Skeletal muscle satellite cell (primary cell): ENCODE data around the gene CDK14.

Experiments used
- H3K27me3 ChIP-seq: 2 replicates; pipeline ENCODE4 v1.7.0; 2013; ENCODE audit warnings: low read length; ENCODE audit not compliant: control insufficient read depth, insufficient read depth
- H3K36me3 ChIP-seq: 2 replicates; pipeline ENCODE4 v1.7.0; 2013; ENCODE audit warnings: mild to moderate bottlenecking, control low read depth, low read length; ENCODE audit not compliant: insufficient read depth
- H3K4me1 ChIP-seq: 2 replicates; pipeline ENCODE4 v1.7.0; 2013; ENCODE audit warnings: low read length; ENCODE audit not compliant: control insufficient read depth, insufficient read depth
- H3K4me2 ChIP-seq: 2 replicates; pipeline ENCODE4 v1.7.0; 2013; ENCODE audit warnings: mild to moderate bottlenecking, low read length
- H3K4me3 ChIP-seq: 2 replicates; pipeline ENCODE4 v1.7.0; 2013; ENCODE audit warnings: low read length
- H3K9ac ChIP-seq: 2 replicates; pipeline ENCODE4 v1.7.0; 2013; ENCODE audit warnings: mild to moderate bottlenecking, low read depth, low read length, moderate library complexity
- H3K9me3 ChIP-seq: replicated peaks from 2 replicates; pipeline ENCODE4 v1.7.0; 2013; ENCODE audit warnings: mild to moderate bottlenecking, control low read depth, low read length

CDK14 gene

DNA sequence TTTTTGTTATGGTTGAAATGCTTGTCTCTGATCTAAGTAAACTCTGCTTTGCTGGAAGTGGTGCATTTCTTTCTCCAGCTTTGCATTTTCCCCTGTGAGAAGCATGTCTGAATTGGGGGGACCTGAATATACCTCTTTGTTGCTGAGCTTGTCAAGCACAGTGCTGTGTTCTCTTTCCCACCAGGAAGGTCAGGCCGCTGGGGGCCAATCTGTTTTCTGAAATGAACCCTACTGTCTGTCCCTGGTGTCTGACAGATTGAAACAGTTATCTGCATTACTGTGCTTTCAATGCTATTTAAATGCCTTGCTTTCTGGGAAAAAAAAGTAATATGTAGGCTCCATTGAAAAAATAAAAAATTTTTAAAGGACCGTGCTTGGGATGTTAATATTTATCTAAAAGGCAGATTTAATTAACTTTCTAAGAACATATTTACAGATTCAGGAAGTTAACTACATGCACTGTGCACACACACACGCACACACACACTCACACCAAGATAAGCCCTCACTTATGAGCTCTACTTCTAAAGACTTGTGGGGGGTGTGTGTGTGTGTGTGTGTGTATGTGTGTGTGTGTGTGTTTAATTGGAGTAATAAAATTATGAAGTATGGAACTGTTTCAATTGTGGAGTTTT lies 541.1 kb downstream of the CDK14 start:
- no peaks in the 10 kb centered on the region for H3K27me3 ChIP-seq
- no peak overlapping the region for H3K4me2 ChIP-seq
- no peaks in the 10 kb centered on the region for H3K4me1 ChIP-seq

DNA sequence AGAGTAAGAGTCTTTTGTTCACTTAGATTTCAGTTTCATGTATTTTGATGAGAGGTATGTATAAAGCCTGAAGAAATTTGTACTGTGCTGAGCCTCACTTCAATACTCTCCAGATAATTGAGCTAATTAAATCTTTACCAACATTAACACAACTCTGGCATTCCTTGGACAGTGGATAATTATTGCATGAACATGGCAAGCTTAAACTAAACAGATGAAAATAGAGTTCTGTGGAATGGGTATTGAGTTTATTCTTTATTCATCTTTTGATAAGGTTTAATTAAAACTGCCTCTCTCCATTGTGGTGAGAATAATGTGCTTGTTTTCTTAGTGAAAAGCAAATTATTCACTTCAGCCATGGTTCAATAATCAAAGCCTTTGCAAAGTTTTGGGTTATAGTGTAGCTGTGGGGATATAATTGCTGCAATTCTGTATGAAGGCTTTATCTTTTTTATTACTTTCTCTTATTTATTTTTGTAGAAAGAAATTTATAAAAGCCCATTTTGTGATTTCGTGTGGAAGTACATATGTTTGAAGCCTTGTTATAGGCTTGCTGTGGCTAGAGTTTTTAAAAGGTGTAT lies 541.8 kb downstream of the CDK14 start:
- H3K27me3 ChIP-seq = no peaks in the 10 kb centered on the region
- no peak overlapping the region for H3K4me2 ChIP-seq
- peaks cover 4% of the 10 kb centered on the region for H3K4me1 ChIP-seq
- no peaks in the 10 kb centered on the region for H3K9me3 ChIP-seq
- H3K36me3 ChIP-seq = no peaks in the 10 kb centered on the region
- no peak overlapping the region for H3K4me3 ChIP-seq
- H3K9ac ChIP-seq = no peak overlapping the region

More for the DNA sequence above, 541.1 kb downstream of the CDK14 start:
- H3K9me3 ChIP-seq = no peaks in the 10 kb centered on the region
- H3K36me3 ChIP-seq = no peaks in the 10 kb centered on the region
- no peak overlapping the region for H3K9ac ChIP-seq
- H3K4me3 ChIP-seq = no peak overlapping the region

DNA sequence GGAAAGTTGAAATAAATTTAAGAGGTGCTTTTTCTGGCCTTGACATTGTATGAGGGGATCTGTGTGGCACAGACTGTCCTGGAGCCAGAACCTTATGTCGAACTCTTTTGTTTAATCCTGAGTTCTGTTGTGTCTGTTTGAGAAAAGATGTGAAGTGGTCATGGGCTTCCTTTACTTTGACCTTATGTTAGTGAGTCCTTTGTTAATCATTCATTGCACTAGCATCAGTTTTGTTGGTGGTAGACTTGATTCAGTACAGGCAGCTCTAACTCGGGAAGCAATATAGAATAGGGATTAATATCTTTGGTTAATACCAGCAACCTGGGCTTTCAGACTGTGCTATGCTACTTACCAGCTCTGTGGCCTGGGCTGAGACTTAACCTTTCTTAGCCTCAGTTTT lies 544.2 kb downstream of the CDK14 start:
- H3K4me1 ChIP-seq = peaks cover 5% of the 10 kb centered on the region
- no peak overlapping the region for H3K4me3 ChIP-seq
- H3K9me3 ChIP-seq = no peaks in the 10 kb centered on the region
- H3K36me3 ChIP-seq = no peaks in the 10 kb centered on the region
- H3K4me2 ChIP-seq = no peak overlapping the region
- H3K27me3 ChIP-seq = no peaks in the 10 kb centered on the region
- no peak overlapping the region for H3K9ac ChIP-seq

DNA sequence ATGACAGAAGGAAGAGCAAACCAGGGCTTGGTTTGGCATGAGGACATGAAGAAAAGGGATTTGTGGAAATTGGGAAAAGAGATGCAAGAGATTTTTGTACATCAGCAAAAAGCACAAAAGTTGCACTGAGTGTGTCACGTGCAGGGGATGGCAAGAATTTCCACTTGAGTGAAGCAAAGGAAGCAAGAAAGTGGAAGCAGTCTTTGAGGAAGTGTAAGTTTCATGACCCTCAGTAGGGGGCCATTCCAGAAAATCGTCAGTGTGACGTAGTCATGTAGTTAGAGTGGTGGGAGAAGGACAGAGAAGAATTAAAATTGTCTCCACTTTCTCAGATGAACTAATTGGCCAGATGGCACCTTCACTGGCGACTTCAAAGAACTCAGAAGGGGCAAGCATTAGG lies 544.9 kb downstream of the CDK14 start:
- Histone ChIP-seq H3K9ac (no peak overlapping the region), H3K36me3 (no peaks in the 10 kb centered on the region), H3K9me3 (no peaks in the 10 kb centered on the region), H3K27me3 (no peaks in the 10 kb centered on the region), H3K4me2 (no peak overlapping the region), H3K4me3 (no peak overlapping the region), H3K4me1 (peaks cover 5% of the 10 kb centered on the region)

DNA sequence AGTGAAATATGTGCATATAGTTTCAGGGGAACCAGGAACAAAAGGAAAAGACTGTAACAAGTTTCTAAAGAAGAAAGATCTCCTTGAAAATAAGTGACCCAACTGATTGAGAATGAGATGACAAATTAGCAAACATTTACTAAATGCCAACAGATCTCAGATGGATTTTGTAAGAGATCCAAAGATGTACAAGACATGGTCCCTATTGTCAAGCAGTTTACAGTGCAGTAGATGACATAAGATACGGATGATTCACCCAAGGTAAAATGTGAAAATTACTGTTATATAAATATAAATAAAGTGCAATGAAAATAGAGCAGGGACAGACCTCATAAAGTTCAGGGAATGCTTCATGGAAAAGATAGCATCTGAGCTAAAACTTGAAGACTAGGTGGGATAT lies 546.6 kb downstream of the CDK14 start:
- H3K4me3 ChIP-seq = no peak overlapping the region
- H3K4me1 ChIP-seq = peaks cover 5% of the 10 kb centered on the region
- H3K9ac ChIP-seq = no peak overlapping the region
- H3K4me2 ChIP-seq = no peak overlapping the region
- H3K9me3 ChIP-seq = no peaks in the 10 kb centered on the region
- no peaks in the 10 kb centered on the region for H3K36me3 ChIP-seq
- no peaks in the 10 kb centered on the region for H3K27me3 ChIP-seq

DNA sequence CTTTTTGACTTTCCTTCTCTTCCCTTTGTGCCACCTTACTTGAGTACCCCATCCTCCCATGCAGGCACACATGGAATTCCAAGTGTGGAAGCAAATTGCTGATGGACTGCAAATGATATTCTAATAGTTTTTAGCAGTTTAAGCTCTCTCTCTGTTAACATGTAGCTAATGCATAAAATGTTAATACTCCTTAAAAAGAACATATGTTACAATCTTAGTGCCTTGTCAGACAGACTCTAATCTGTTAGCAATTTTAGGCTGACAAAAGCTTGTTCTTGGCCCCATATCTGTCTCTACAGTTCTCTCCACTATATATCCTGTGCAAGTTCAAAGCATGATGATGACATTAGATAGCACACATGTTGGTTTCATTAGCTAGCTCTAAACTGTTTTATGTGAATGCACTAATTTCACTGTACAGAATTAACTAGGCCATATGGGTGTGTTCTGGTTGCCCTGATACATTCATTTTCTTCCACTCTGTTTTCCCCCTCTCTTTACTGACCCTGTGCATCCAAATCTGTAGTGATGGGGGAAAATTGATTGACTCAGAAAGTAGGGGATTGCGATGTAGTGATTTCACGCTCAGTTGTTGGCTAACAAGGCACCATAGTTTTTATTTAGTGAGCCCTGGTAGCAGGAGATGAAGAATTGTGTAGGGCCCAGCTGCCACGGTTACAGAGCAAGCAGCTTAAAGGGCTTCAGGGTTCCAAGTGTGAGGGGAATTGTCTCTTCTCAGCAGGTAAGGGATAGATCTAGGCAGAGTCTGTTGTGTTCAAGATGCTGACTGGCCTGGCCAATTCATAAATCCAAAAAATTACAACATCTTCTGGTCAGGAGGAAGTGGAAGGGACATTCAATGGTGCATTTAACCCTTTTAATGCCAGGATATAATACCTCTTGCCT lies 553.5 kb downstream of the CDK14 start:
- no peaks in the 10 kb centered on the region for H3K27me3 ChIP-seq
- no peaks in the 10 kb centered on the region for H3K4me1 ChIP-seq
- H3K9ac ChIP-seq = no peak overlapping the region

DNA sequence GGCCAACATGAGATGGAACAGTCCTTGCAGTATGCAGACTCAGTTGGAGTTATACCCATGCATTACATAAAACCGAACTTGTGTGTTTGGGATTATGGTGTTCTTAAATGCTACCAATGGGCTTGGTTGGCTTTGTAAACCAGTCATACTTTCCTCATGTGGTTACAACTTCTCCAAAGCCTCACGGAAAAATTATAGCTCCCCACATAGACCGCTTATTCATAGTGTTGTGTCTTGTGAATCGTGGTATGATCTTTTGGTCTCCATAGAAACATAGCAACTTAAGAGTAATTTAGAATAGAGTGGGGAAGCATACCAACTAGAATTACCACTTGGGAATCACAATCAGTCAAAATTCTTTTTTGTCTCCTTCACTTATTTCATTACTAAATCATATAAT lies 555.8 kb downstream of the CDK14 start:
- no peaks in the 10 kb centered on the region for H3K27me3 ChIP-seq
- H3K4me2 ChIP-seq = no peak overlapping the region
- H3K4me3 ChIP-seq = no peak overlapping the region
- H3K4me1 ChIP-seq = no peaks in the 10 kb centered on the region
- no peaks in the 10 kb centered on the region for H3K9me3 ChIP-seq
- H3K9ac ChIP-seq = no peak overlapping the region
- H3K36me3 ChIP-seq = no peaks in the 10 kb centered on the region

More for the DNA sequence above, 553.5 kb downstream of the CDK14 start:
- Histone ChIP-seq H3K9me3 (no peaks in the 10 kb centered on the region), H3K36me3 (no peaks in the 10 kb centered on the region), H3K4me2 (no peak overlapping the region), H3K4me3 (no peak overlapping the region)

DNA sequence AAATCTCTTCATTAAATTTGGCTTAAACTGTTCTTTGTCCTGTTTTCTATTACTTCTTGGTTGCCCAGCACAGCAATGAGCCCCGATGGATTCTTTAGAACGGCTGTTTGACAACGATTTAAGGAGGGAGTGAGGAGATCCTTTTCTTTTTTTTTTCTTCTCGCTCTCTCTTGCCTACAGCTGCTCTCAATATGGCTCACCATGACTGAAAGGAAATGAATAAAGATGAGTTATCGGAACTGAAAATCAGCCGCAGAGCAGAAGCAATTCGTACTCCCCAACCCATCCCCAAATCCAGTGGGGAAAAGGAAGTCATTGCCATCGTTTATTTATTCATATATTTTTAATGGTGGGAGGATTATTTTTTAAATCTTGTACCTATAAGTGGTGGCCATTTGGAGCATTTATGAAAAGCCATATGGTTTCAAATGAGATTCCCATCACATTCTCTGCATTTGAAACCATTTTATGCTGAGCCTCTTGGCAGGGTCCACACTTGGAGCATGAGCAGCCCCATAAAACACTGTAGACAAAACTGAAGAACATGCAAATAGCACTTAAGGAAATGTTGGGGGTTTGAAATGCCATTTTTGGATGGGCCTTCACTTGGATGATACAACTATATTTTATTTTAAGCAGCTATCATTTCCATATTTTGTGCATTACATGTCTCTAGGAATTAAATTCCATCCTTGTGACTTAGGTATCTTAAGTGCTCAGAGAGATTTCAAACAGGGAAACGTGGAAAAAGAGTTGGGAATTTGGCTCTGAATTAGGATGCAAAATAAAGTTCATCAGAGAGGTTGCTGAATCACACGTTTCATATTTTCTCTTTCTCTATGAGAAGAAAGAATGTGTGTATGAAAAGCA lies 560.4 kb downstream of the CDK14 start:
- no peak overlapping the region for H3K9ac ChIP-seq
- H3K27me3 ChIP-seq = no peaks in the 10 kb centered on the region
- no peaks in the 10 kb centered on the region for H3K9me3 ChIP-seq
- H3K4me3 ChIP-seq = no peak overlapping the region
- H3K4me2 ChIP-seq = no peak overlapping the region
- no peaks in the 10 kb centered on the region for H3K4me1 ChIP-seq
- no peaks in the 10 kb centered on the region for H3K36me3 ChIP-seq

DNA sequence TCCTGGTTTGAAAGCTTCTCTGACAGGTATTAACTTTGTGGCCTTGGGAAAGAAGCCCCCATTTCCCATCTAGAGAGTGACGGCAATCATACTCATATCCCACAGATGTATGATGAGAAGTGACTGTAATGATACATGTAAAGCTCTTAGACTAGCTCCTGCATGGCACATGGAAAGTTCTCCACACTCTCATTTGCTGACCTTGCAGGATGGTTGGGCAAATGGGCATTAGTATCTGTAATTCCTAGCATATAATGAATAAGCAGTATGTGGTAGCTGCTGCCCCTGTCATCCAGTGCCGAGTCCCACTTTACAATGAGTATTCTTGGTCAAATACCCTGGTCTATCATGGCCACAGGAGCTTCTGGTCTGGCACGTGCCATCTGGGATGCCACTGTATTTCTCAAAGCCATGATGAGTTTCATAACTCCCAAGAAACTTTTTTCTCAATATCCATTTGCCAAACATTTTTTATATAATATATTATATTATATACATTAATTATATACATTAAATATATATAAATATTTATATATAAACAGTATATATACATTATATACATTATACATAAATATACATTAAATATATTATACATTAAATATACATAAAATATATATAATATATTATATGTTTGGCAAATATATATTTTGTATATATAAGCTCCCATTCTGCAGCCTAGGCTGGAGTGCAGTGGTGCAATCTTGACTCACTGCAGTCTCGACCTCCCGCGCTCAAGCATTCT lies 561.6 kb downstream of the CDK14 start:
- no peak overlapping the region for H3K4me3 ChIP-seq
- H3K36me3 ChIP-seq = no peaks in the 10 kb centered on the region
- no peak overlapping the region for H3K9ac ChIP-seq
- no peaks in the 10 kb centered on the region for H3K4me1 ChIP-seq
- H3K27me3 ChIP-seq = no peaks in the 10 kb centered on the region
- no peaks in the 10 kb centered on the region for H3K9me3 ChIP-seq
- H3K4me2 ChIP-seq = no peak overlapping the region

DNA sequence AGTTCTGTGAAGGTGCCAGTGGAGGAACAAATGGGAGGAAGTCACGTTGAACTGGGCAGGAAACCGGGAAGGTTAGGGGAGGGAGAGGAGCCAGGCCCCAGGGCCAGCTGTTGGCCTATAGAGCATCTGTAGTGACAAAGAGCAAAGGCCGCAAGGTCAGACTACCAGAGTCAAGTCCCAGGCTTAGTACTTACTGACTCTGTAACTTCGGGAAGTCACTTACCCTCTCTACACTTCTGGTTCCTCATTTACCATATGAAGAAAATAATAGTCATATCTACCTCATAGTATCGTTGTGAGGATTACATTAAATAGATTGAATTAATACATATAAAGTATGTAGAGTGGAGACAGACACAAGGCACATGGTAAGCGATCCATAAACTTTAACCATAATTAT lies 566.3 kb downstream of the CDK14 start:
- Histone ChIP-seq H3K4me2 (no peak overlapping the region), H3K27me3 (no peaks in the 10 kb centered on the region), H3K4me1 (peaks cover 31% of the 10 kb centered on the region), H3K9ac (no peak overlapping the region), H3K9me3 (no peaks in the 10 kb centered on the region), H3K4me3 (no peak overlapping the region), H3K36me3 (no peaks in the 10 kb centered on the region)
